OCI-LY1 (cell line): ENCODE measurements around the gene VLDLR.

Experiments
- CTCF ChIP-seq: fragments of 200-600 bp; sonication (generic), shearing (Covaris generic); IDR thresholded peaks from 2 replicates; pipeline ENCODE4 v1.5.1; 2017; ENCODE audit warnings: mild to moderate bottlenecking, antibody characterized with exemption, low read length, moderate library complexity, mixed read lengths
- EZH2 ChIP-seq: fragments of 200-600 bp; sonication (generic), shearing (Covaris generic); IDR thresholded peaks from 2 replicates; pipeline ENCODE4 v1.8.0; 2017; ENCODE audit warnings: borderline replicate concordance, mixed run types, mild to moderate bottlenecking, antibody characterized with exemption, low read length, moderate library complexity, mixed read lengths

GRCh38 chr9:2599896-2600295 lies 21.7 kb upstream of the VLDLR start:
- no peak for TF ChIP-seq EZH2
- no peak for TF ChIP-seq CTCF
